ENCODE measurements around the gene FAM120B.
A peak's percentile ranks its signal among the peaks of the same experiment; 100 is the strongest.

Gene FAM120B

GRCh38 chr6:170295510-170296422 is 10.8 kb upstream of the FAM120B start:
- peak overlapping the region; percentile 27 for H3K4me3 ChIP-seq (ENCODE audit: control insufficient read depth, low read depth, low read length)
- no peak for DNase-seq (ENCODE audit: low read depth)
- no peak for TF ChIP-seq CTCF (IDR thresholded peaks at IDR 0.05; ENCODE audit: control insufficient read depth, insufficient read depth, low read depth, low read length, missing control alignments)

- DNase-seq (ENCODE audit: low read depth), result no peak
- no peak overlapping the region for H3K4me3 ChIP-seq (ENCODE audit: control insufficient read depth, low read depth, low read length)
- TF ChIP-seq CTCF (IDR thresholded peaks at IDR 0.05; ENCODE audit: control insufficient read depth, insufficient read depth, low read depth, low read length, missing control alignments), result no peak
Measured at GRCh38 chr6:170296423-170296745, 10.2 kb upstream of the FAM120B start.

- no peak overlapping the region for H3K4me3 ChIP-seq (ENCODE audit: control insufficient read depth, low read depth, low read length)
- no peak for DNase-seq (ENCODE audit: low read depth)
Measured at GRCh38 chr6:170296746-170297575, 9.6 kb upstream of the FAM120B start.

GRCh38 chr6:170297576-170298330 is 8.8 kb upstream of the FAM120B start:
- H3K4me3 ChIP-seq (ENCODE audit: control insufficient read depth, low read depth, low read length), result no peak overlapping the region
- no peak for DNase-seq (ENCODE audit: low read depth)

More at GRCh38 chr6:170296746-170297575, 9.6 kb upstream of the FAM120B start:
- no peak for TF ChIP-seq CTCF (IDR thresholded peaks at IDR 0.05; ENCODE audit: control insufficient read depth, insufficient read depth, low read depth, low read length, missing control alignments)

GRCh38 chr6:170298688-170299087 is 7.9 kb upstream of the FAM120B start:
- no peak for DNase-seq (ENCODE audit: low read depth)
- H3K4me3 ChIP-seq (ENCODE audit: control insufficient read depth, low read depth, low read length), result no peak overlapping the region
- no peak for TF ChIP-seq CTCF (IDR thresholded peaks at IDR 0.05; ENCODE audit: control insufficient read depth, insufficient read depth, low read depth, low read length, missing control alignments)

More at GRCh38 chr6:170297576-170298330, 8.8 kb upstream of the FAM120B start:
- TF ChIP-seq CTCF (IDR thresholded peaks at IDR 0.05; ENCODE audit: control insufficient read depth, insufficient read depth, low read depth, low read length, missing control alignments), result no peak

- TF ChIP-seq CTCF (IDR thresholded peaks at IDR 0.05; ENCODE audit: control insufficient read depth, insufficient read depth, low read depth, low read length, missing control alignments), result no peak
- DNase-seq (ENCODE audit: low read depth), result no peak
- H3K4me3 ChIP-seq (ENCODE audit: control insufficient read depth, low read depth, low read length), result no peak overlapping the region
Measured at GRCh38 chr6:170301184-170301583, 5.4 kb upstream of the FAM120B start.
